Urinary bladder (tissue), 4 donors: ENCODE measurements around the gene SMYD3. TPM values are rescaled to one million over a fixed set of nuclear protein-coding genes. Genes with fewer than 3 reads are reported as not detected.

Experiments
- DNase-seq: peaks from one replicate; pipeline ENCODE4 v3.0.0-alpha.2; 2015; ENCODE audit errors: extremely low spot score
- H3K27ac ChIP-seq: one replicate; pipeline ENCODE4 v1.5.1; 2013; ENCODE audit warnings: low read depth, mild to moderate bottlenecking, moderate library complexity
- H3K36me3 ChIP-seq: one replicate; pipeline ENCODE4 v1.6.1; 2013; ENCODE audit warnings: mild to moderate bottlenecking, moderate library complexity; ENCODE audit not compliant: insufficient read depth
- H3K4me1 ChIP-seq: one replicate; pipeline ENCODE4 v1.6.1; 2013; ENCODE audit warnings: mild to moderate bottlenecking, moderate library complexity; ENCODE audit not compliant: insufficient read depth
- H3K4me3 ChIP-seq: one replicate; pipeline ENCODE4 v1.5.1; 2013; ENCODE audit warnings: low read depth, low read length
- WGBS: extraction: QIAGEN DNeasy Blood & Tissue Kit; methylation state at CpG from one replicate; pipeline ENCODE4 v1.1.7; 2013; 5-methylcytosine and 5-hydroxymethylcytosine counted together
- polyA plus RNA-seq: library from polyadenylated mRNA; stranded (reverse); fragments of 200-250 nt; gene quantifications from one replicate; pipeline ENCODE4 v1.2.3, GENCODE V29; 2013
- small RNA-seq: library from RNA; depleted of rRNA; stranded (forward); fragments of <200 nt; gene quantifications from one replicate; pipeline ENCODE3, GENCODE V24; 2014
- total RNA-seq: library from RNA; depleted of rRNA; stranded (reverse); fragments of >200 nt; gene quantifications from one replicate; pipeline ENCODE4 v1.2.3, GENCODE V29; 2014
- donor health status: healthy with polysubstance abuse.
- donor health status: healthy.

SMYD3 gene
- total and polyA plus RNA-seq, 2 donors, result 18.2 to 44.6 TPM

DNA sequence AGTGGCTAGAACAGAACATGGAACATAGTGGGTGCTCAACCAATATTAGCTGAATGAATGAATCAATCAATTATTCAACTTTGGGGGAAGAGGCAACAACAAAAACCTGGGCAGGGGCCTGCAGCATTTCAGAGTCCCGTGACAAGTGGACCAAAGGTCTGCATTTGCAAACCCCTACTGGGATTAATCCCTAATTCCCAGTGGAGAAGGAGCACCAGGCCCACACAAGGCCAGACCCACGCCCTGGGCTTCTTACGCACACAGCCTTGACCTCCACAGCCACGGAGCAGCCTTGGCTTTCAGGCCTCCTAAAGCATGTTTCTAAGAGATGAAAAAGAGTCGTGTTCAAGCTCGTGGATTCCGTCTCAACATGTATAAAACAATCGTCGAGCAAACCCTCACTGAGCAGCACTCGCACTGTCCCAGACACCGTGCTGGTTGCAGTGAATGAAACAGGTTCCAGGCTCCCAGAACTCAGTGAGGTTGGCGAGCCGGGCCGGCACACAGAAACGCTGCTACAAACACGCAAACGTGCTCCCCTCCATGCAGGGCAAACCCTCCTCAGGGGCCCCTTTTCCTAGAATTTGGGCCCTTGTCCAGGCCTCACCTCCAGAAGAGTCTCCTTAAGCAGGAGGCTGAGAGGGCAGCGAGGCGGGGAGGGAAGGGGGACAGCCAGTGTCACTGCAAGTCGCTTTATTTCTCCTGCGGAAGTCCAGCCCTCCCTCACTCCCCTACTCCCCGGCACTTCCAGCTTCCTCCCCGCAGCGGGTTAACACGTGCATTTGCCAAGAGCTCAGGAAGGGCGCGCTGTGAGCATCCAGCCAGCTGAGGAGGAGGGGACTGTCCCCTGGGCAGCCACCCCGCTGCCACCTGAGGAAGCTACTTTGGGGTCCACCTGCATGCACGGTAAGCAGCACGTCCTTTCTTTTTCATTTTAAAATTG, 795.8 kb downstream of the SMYD3 start:
- H3K27ac ChIP-seq, result no peak overlapping the region
- no peaks in the 10 kb centered on the region for H3K4me1 ChIP-seq
- 70% methylated on average over 30 of the region's 30 CpGs for WGBS
- no peak for DNase-seq
- H3K4me3 ChIP-seq, result no peak overlapping the region
- H3K36me3 ChIP-seq, result no peaks in the 10 kb centered on the region

DNA sequence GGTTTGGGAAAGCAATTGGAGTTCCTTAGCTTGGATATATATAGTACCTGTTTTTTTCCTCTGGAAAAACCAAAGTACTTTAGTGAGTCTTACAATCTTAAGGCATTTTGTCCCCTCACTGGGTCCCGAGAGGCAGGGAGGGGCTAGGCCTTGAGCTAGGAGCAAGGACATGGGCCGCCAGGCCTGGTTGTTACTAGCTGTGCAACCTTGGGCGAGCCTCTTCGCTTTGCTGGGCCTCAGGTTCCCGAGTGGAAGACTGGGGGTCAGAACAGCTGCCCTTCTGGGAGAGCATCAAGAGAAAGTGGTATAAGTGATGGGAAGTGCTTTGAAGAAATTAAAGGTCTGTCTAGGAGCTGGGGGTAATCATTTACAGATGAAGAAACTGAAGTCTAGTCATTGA, 799.1 kb downstream of the SMYD3 start:
- H3K27ac ChIP-seq, result no peak overlapping the region
- DNase-seq, result no peak
- H3K4me3 ChIP-seq, result no peak overlapping the region
- H3K4me1 ChIP-seq, result no peaks in the 10 kb centered on the region
- WGBS, result 95% methylated on average over 5 of the region's 5 CpGs
- H3K36me3 ChIP-seq, result no peaks in the 10 kb centered on the region

GRCh38 chr1:245704765-245705164, 802.3 kb downstream of the SMYD3 start:
- no peak for DNase-seq
- WGBS, result 85% methylated on average over 7 of the region's 7 CpGs
- Histone ChIP-seq H3K4me1 (no peaks in the 10 kb centered on the region), H3K4me3 (no peak overlapping the region), H3K36me3 (no peaks in the 10 kb centered on the region), H3K27ac (no peak overlapping the region)

- WGBS, result 87% methylated on average over 6 of the region's 6 CpGs
- DNase-seq, result no peak
- Histone ChIP-seq H3K27ac (no peak overlapping the region), H3K4me3 (no peak overlapping the region), H3K4me1 (no peaks in the 10 kb centered on the region), H3K36me3 (no peaks in the 10 kb centered on the region)
These were observed 802.7 kb downstream of the SMYD3 start for GRCh38 chr1:245704341-245704740.

DNA sequence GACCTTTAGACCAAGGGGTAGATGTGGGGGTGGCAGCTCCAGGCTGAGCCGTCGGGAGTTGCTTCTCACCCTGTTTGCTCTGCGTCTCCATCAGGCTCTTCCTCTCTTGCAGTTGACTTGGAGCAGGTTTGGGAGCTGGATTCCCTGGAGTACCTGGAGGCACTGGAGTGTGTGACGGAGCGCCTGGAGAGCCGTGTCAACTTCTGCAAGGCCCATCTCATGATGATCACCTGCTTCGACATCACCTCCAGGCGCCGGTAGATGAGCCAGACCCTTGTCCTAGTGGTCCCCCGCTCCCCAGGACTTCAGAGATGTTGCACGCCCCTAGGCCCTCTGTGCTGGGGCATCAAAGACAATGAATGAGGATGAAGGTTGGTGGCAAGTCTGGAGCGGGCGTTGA, 804.7 kb downstream of the SMYD3 start:
- no peaks in the 10 kb centered on the region for H3K36me3 ChIP-seq
- no peaks in the 10 kb centered on the region for H3K4me1 ChIP-seq
- H3K4me3 ChIP-seq, result no peak overlapping the region
- 97% methylated on average over 13 of the region's 13 CpGs for WGBS
- H3K27ac ChIP-seq, result no peak overlapping the region
- DNase-seq, result no peak

GRCh38 chr1:245701631-245702030, 805.4 kb downstream of the SMYD3 start:
- WGBS, result 90% methylated on average over 7 of the region's 7 CpGs
- no peak for DNase-seq
- H3K27ac ChIP-seq, result no peak overlapping the region
- H3K4me1 ChIP-seq, result no peaks in the 10 kb centered on the region
- no peaks in the 10 kb centered on the region for H3K36me3 ChIP-seq
- no peak overlapping the region for H3K4me3 ChIP-seq

DNA sequence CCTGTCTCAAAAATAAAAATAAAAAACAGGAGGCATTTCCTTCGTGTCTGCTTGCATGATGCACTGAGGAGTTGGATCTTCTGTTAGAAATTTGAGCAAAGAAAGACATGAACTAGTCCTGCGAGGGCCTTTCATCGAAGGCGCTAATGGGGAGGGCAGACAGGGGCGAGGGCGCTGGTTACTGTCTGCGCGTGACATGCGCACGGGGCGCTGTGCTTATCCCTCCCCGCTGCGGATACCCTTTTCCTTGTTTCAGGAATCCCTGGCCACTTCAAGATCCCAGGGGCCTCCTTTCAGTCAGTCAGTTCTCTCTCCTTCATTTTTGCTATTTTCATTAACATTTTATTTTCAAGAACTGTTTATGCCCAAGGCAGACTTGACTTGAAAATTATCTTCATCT, 806.4 kb downstream of the SMYD3 start:
- no peak overlapping the region for H3K4me3 ChIP-seq
- H3K36me3 ChIP-seq, result no peaks in the 10 kb centered on the region
- H3K27ac ChIP-seq, result no peak overlapping the region
- no peak for DNase-seq
- WGBS, result 96% methylated on average over 13 of the region's 13 CpGs
- H3K4me1 ChIP-seq, result no peaks in the 10 kb centered on the region

Small RNAs within 50 kb of the gene (small RNA-seq; reads per million reads assigned to genes)
- gene AL356583.2 (not detected), gene RF00019 (not detected), gene RNU6-1283P (not detected)

Other genes with a start within 250 kb of the SMYD3 start
- gene TFB2M, start 59.0 kb upstream of the SMYD3 start, total RNA-seq, result 22.4 TPM
- gene TFB2M, start 59.0 kb upstream of the SMYD3 start, polyA plus RNA-seq, result 11.7 TPM
- 36.6 TPM for gene CNST, start 59.2 kb upstream of the SMYD3 start, total RNA-seq
- 17.1 TPM for gene CNST, start 59.2 kb upstream of the SMYD3 start, polyA plus RNA-seq
- gene SCCPDH, start 217.1 kb upstream of the SMYD3 start, total RNA-seq, result 80.2 TPM
- 35.2 TPM for gene SCCPDH, start 217.1 kb upstream of the SMYD3 start, polyA plus RNA-seq